GM12878 (cell line): ENCODE measurements around the gene C1orf198. TPM values are rescaled to one million over a fixed set of nuclear protein-coding genes. Genes with fewer than 3 reads are reported as not detected.

Source experiments
- ATAC-seq: fragments of 200-7000 bp; cut with Tn5 transposase; 3 replicates; pipeline ENCODE4 v1.9.1; 2020; ENCODE audit warnings: mild to moderate bottlenecking, moderate library complexity
- BruUV-seq: library from RNA; stranded (reverse); fragments of 400-500 nt; replicated peaks from 2 replicates; lab custom pipeline; 2021; lab: Mats Ljungman, UMichigan
- CTCF ChIA-PET: fragments of 300-600 bp; sonication (Branson Sonifier 250); formaldehyde crosslinking; extraction: SDS; loops from one replicate; lab custom pipeline; 2021; ENCODE audit warnings: inconsistent platforms; lab: Yijun Ruan, JAX
- POLR2A ChIA-PET: fragments of 350-600 bp; formaldehyde crosslinking; extraction: SDS; loops from one replicate; lab custom pipeline; 2021; ENCODE audit warnings: inconsistent platforms; lab: Charles Lee
- RAD21 ChIA-PET: fragments of 300-600 bp; sonication (Branson Sonifier 250); formaldehyde crosslinking; loops from one replicate; lab custom pipeline; 2023; ENCODE audit warnings: antibody characterized with exemption; ENCODE audit not compliant: unreplicated experiment; lab: Charles Lee
- SMC1A ChIA-PET: fragments of 300-600 bp; sonication (Branson Sonifier 250); formaldehyde crosslinking; loops from one replicate; lab custom pipeline; 2023; ENCODE audit not compliant: unreplicated experiment, uncharacterized antibody; lab: Charles Lee
- DNase-seq: peaks from one replicate; pipeline ENCODE4 v3.0.0-alpha.2; 2011; ENCODE audit warnings: low read depth, low spot score
- FAIRE-seq: peaks from 3 replicates; lab custom pipeline; 2011; peaks lifted over from hg19 to GRCh38; lab: Jason Lieb, UNC
- H2AFZ ChIP-seq: 2 replicates; pipeline ENCODE4 v1.6.0; 2011; ENCODE audit warnings: low read depth, low read length, control low read depth; ENCODE audit not compliant: control insufficient read depth
- H3K27ac ChIP-seq: 2 replicates; pipeline ENCODE4 v1.5.1; 2011; ENCODE audit warnings: control low read depth; ENCODE audit not compliant: control insufficient read depth, insufficient read depth
- H3K27me3 ChIP-seq, 2 experiments: replicated peaks in 1 of 2; 2 replicates each; pipeline versions ENCODE4 v1.6.0 to v1.6.1; 2011; ENCODE audit warnings: low read length in 1 of 2; ENCODE audit not compliant: control insufficient read depth in 2 of 2, insufficient read depth in 2 of 2
- H3K36me3 ChIP-seq, 2 experiments: 2 replicates each; pipeline ENCODE4 v1.5.1; 2011; ENCODE audit warnings: low read length in 1 of 2; ENCODE audit not compliant: control insufficient read depth in 2 of 2, insufficient read depth in 2 of 2
- H3K4me1 ChIP-seq: 2 replicates; pipeline ENCODE4 v1.6.1; 2011; ENCODE audit warnings: mild to moderate bottlenecking, low read length, moderate library complexity, mixed read lengths; ENCODE audit not compliant: control insufficient read depth, insufficient read depth
- H3K4me2 ChIP-seq: 2 replicates; pipeline ENCODE4 v1.6.0; 2011; ENCODE audit warnings: control low read depth; ENCODE audit not compliant: control insufficient read depth, insufficient read depth
- H3K4me3 ChIP-seq: fragments of 200-600 bp; sonication (generic); 2 replicates; pipeline ENCODE4 v1.5.1; 2016
- H3K79me2 ChIP-seq: 2 replicates; pipeline ENCODE4 v1.6.0; 2011; ENCODE audit warnings: low read length; ENCODE audit not compliant: control insufficient read depth, insufficient read depth
- H3K9ac ChIP-seq: 2 replicates; pipeline ENCODE4 v1.8.0; 2011; ENCODE audit warnings: low read length, control low read depth, mixed read lengths; ENCODE audit not compliant: control insufficient read depth, insufficient read depth
- H3K9me3 ChIP-seq: replicated peaks from 3 replicates; pipeline ENCODE4 v1.5.1; 2011; ENCODE audit warnings: mild to moderate bottlenecking, low read length; ENCODE audit not compliant: control insufficient read depth, insufficient read depth
- H4K20me1 ChIP-seq: 2 replicates; pipeline ENCODE4 v1.6.0; 2011; ENCODE audit not compliant: control insufficient read depth, insufficient read depth
- ASH2L ChIP-seq: fragments of 300-600, 200-600 bp; sonication (generic); IDR thresholded peaks from 2 replicates; pipeline ENCODE4 v1.6.1; 2017; ENCODE audit warnings: low read depth, mild to moderate bottlenecking, borderline replicate concordance
- BCL11A ChIP-seq: IDR thresholded peaks from 2 replicates; pipeline ENCODE4 v1.6.1; 2011; ENCODE audit warnings: low read depth, low read length
- EED ChIP-seq: sonication (generic); IDR thresholded peaks from 2 replicates; pipeline ENCODE4 v1.6.1; 2016; ENCODE audit warnings: antibody characterized with exemption, low read depth
- FOXM1 ChIP-seq: IDR thresholded peaks from 2 replicates; pipeline ENCODE4 v1.6.1; 2012; ENCODE audit warnings: low read depth, mild to moderate bottlenecking, inconsistent platforms, low read length, moderate library complexity
- IRF4 ChIP-seq: IDR thresholded peaks from 2 replicates; pipeline ENCODE4 v1.6.1; 2011; ENCODE audit warnings: low read depth, low read length
- MXI1 ChIP-seq: fragments of 150-350 bp; IDR thresholded peaks from 2 replicates; pipeline ENCODE4 v1.6.1; 2011; ENCODE audit warnings: low read depth, mild to moderate bottlenecking, inconsistent platforms, low read length, improper control_type of control experiment
- NR2C2 ChIP-seq: IDR thresholded peaks from 2 replicates; pipeline ENCODE4 v1.6.1; 2011; ENCODE audit warnings: borderline replicate concordance, low read depth; ENCODE audit not compliant: control insufficient read depth, insufficient read length
- RCOR1 ChIP-seq: conservative IDR thresholded peaks from 2 replicates; pipeline ENCODE4 v1.6.1; 2012; ENCODE audit warnings: low read depth, low read length, improper control_type of control experiment
- RFX5 ChIP-seq: IDR thresholded peaks from 2 replicates; pipeline ENCODE4 v1.6.1; 2011; ENCODE audit warnings: low read depth, low read length, improper control_type of control experiment
- SMC3 ChIP-seq: IDR thresholded peaks from 2 replicates; pipeline ENCODE4 v1.6.1; 2011; ENCODE audit warnings: low read length, improper control_type of control experiment, borderline replicate concordance
- STAT3 ChIP-seq: IDR thresholded peaks from 2 replicates; pipeline ENCODE4 v1.6.1; 2011; ENCODE audit warnings: low read depth, low read length, improper control_type of control experiment
- TBL1XR1 ChIP-seq: IDR thresholded peaks from 2 replicates; pipeline ENCODE4 v1.6.1; 2012; ENCODE audit warnings: low read depth, low read length, improper control_type of control experiment
- TCF3 ChIP-seq: IDR thresholded peaks from 2 replicates; pipeline ENCODE4 v1.6.1; 2012; ENCODE audit warnings: low read depth, mild to moderate bottlenecking, low read length, borderline replicate concordance; ENCODE audit not compliant: insufficient read depth
- WGBS: methylation state at CpG from one replicate; pipeline ENCODE4 v1.1.6; 2016; ENCODE audit warnings: low lambda C conversion rate; ENCODE audit not compliant: insufficient replicate concordance, insufficient coverage; ENCODE audit errors: missing lambda C conversion rate; 5-methylcytosine and 5-hydroxymethylcytosine counted together
- in situ Hi-C: fragments of 300-500 bp; cut with MboI; formaldehyde crosslinking; loops from 9 replicates; pipeline ENCODE4 v1.14.3; 2018; ENCODE audit warnings: mixed read lengths
- intact Hi-C: fragments of 100-400 bp; cut with micrococcal nuclease; formaldehyde crosslinking; loops from one replicate; pipeline ENCODE4 v1.14.2; 2022; ENCODE audit not compliant: unreplicated experiment
- polyA plus RNA-seq, 11 experiments: library from polyadenylated mRNA; depleted of rRNA in 4 of 11; unstranded in 6 of 11; stranded (reverse) in 5 of 11; fragments of >200 nt; fragmentation: Nextera tagmentation in 4 of 11; fragmentation: Illumina TruSeq in 1 of 11; extraction: Ambion mirVana in 4 of 11; extraction: Trizol in 1 of 11; gene quantifications; 1 replicate in 1 of 11; 2 replicates in 10 of 11; pipeline versions ENCODE4 v1.2.1 to v1.2.3, GENCODE V29; 2011 to 2016; ENCODE audit warnings: inconsistent platforms in 2 of 11, missing spikeins in 2 of 11, low read depth in 1 of 11
- total RNA-seq, 4 experiments: library from RNA; depleted of rRNA in 3 of 4; stranded (reverse); fragments of >200 nt in 3 of 4; fragmentation: Illumina TruSeq in 1 of 4; extraction: Trizol in 1 of 4; gene quantifications; 2 replicates each; pipeline versions ENCODE4 v1.2.1 to v1.2.3, GENCODE V29; 2013 to 2021
- TF ChIP-seq, protein P1 (sequence below): IDR thresholded peaks from 2 replicates; pipeline ENCODE4 v1.6.1; 2012; ENCODE audit warnings: low read length, inconsistent platforms
- TF ChIP-seq, protein P2 (sequence below): fragments of 450-650 bp; IDR thresholded peaks from 2 replicates; pipeline ENCODE4 v1.6.1; 2017; ENCODE audit warnings: mild to moderate bottlenecking, moderate library complexity
- TF ChIP-seq, protein P3 (sequence below): fragments of 450-650 bp; IDR thresholded peaks from 2 replicates; pipeline ENCODE4 v1.6.1; 2017; ENCODE audit warnings: mild to moderate bottlenecking, low read depth, inconsistent platforms; ENCODE audit not compliant: poor library complexity, severe bottlenecking

C1orf198 gene
- total and polyA plus RNA-seq, 10 of the 15 experiments (the other 5 are each of a cell fraction or from before 2014, with no cell fraction given) = 0.16 to 2.8 (median 1.1) TPM

DNA sequence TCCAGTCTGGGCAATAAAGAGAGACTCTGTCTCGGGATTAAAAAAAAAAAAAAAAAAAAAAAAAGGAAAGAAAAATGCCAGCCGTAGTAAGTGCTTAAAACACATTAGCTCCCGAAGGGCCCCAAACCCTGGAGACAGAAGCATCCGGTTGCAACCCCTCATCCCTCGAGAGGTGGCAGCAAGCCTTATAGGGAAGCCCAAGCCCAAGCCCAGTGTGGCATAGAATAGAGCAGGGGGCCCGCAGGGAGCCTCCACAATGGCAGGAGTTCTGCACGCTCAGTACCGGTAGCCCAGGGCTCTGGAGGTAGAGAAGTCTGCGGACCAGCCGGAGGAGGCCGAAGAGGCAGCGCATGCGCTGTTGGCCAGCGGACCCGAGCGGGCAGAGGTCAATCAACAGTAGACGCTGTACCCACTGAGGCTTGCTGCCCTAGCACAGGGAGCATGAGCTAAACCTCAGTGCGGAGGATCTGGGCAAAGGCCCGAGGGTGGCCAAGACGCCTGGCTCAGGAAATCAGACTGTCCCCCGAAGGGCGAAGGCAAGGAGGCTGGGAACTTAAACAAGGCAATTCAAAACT, 34.1 kb upstream of the C1orf198 start:
- Histone ChIP-seq H2AFZ (no peak overlapping the region), H3K4me3 (no peak overlapping the region), H3K9ac (no peak overlapping the region), H4K20me1 (no peaks in the 10 kb centered on the region), H3K27ac (no peak overlapping the region), H3K4me1 (no peaks in the 10 kb centered on the region), H3K27me3 (no peaks in the 10 kb centered on the region), H3K4me2 (no peak overlapping the region), H3K79me2 (no peaks in the 10 kb centered on the region), H3K36me3 (peaks cover 0 to 10% of the 10 kb centered on the region in 2 experiments; a peak in 1 of 4 replicates), H3K9me3 (no peaks in the 10 kb centered on the region)
- intact Hi-C loops (no loop called here), in situ Hi-C loops (no loop called here)
- DNase-seq (no peak), ATAC-seq (no peak), FAIRE-seq (no peak)
- ChIA-PET SMC1A (interaction anchor here (2.0 kb wide), 1 partner anchor 16 kb away, joined by 5 read pairs; no protein-coding TSS in a partner anchor), POLR2A (no interaction called here), CTCF (interaction anchor here (0.6 to 1.0 kb wide), 2 partner anchors 14 to 1858 kb away, joined by 3 read pairs; no protein-coding TSS in a partner anchor), RAD21 (no interaction called here)
- 92% methylated on average over 20 of the region's 22 CpGs for WGBS
- no TSS peak for BruUV-seq
- no peak for TF ChIP-seq TBL1XR1
- no peak for TF ChIP-seq STAT3
- TF ChIP-seq, protein P1, sequence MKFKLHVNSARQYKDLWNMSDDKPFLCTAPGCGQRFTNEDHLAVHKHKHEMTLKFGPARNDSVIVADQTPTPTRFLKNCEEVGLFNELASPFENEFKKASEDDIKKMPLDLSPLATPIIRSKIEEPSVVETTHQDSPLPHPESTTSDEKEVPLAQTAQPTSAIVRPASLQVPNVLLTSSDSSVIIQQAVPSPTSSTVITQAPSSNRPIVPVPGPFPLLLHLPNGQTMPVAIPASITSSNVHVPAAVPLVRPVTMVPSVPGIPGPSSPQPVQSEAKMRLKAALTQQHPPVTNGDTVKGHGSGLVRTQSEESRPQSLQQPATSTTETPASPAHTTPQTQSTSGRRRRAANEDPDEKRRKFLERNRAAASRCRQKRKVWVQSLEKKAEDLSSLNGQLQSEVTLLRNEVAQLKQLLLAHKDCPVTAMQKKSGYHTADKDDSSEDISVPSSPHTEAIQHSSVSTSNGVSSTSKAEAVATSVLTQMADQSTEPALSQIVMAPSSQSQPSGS = no peak
- TF ChIP-seq FOXM1 = no peak
- TF ChIP-seq BCL11A = no peak
- TF ChIP-seq ASH2L = no peak
- no peak for TF ChIP-seq RFX5
- no peak for TF ChIP-seq IRF4
- TF ChIP-seq RCOR1 = no peak
- TF ChIP-seq, protein P2, sequence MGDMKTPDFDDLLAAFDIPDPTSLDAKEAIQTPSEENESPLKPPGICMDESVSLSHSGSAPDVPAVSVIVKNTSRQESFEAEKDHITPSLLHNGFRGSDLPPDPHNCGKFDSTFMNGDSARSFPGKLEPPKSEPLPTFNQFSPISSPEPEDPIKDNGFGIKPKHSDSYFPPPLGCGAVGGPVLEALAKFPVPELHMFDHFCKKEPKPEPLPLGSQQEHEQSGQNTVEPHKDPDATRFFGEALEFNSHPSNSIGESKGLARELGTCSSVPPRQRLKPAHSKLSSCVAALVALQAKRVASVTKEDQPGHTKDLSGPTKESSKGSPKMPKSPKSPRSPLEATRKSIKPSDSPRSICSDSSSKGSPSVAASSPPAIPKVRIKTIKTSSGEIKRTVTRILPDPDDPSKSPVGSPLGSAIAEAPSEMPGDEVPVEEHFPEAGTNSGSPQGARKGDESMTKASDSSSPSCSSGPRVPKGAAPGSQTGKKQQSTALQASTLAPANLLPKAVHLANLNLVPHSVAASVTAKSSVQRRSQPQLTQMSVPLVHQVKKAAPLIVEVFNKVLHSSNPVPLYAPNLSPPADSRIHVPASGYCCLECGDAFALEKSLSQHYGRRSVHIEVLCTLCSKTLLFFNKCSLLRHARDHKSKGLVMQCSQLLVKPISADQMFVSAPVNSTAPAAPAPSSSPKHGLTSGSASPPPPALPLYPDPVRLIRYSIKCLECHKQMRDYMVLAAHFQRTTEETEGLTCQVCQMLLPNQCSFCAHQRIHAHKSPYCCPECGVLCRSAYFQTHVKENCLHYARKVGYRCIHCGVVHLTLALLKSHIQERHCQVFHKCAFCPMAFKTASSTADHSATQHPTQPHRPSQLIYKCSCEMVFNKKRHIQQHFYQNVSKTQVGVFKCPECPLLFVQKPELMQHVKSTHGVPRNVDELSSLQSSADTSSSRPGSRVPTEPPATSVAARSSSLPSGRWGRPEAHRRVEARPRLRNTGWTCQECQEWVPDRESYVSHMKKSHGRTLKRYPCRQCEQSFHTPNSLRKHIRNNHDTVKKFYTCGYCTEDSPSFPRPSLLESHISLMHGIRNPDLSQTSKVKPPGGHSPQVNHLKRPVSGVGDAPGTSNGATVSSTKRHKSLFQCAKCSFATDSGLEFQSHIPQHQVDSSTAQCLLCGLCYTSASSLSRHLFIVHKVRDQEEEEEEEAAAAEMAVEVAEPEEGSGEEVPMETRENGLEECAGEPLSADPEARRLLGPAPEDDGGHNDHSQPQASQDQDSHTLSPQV = no peak
- TF ChIP-seq SMC3 = no peak
- no peak for TF ChIP-seq EED
- TF ChIP-seq NR2C2 = no peak
- no peak for TF ChIP-seq TCF3
- TF ChIP-seq, protein P3, sequence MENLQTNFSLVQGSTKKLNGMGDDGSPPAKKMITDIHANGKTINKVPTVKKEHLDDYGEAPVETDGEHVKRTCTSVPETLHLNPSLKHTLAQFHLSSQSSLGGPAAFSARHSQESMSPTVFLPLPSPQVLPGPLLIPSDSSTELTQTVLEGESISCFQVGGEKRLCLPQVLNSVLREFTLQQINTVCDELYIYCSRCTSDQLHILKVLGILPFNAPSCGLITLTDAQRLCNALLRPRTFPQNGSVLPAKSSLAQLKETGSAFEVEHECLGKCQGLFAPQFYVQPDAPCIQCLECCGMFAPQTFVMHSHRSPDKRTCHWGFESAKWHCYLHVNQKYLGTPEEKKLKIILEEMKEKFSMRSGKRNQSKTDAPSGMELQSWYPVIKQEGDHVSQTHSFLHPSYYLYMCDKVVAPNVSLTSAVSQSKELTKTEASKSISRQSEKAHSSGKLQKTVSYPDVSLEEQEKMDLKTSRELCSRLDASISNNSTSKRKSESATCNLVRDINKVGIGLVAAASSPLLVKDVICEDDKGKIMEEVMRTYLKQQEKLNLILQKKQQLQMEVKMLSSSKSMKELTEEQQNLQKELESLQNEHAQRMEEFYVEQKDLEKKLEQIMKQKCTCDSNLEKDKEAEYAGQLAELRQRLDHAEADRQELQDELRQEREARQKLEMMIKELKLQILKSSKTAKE = no peak
- TF ChIP-seq MXI1 = no peak
